HAP-1 (cell line): ENCODE data around the gene FANCD2.

Source experiments
- DNase-seq, 2 experiments: peaks; one replicate each; pipeline ENCODE4 v3.0.0-alpha.2; 2016 to 2020; ENCODE audit warnings: low spot score in 2 of 2
- H3K27me3 ChIP-seq: fragments of 250-450 bp; sonication (Bioruptor Pico); 2 replicates; pipeline ENCODE4 v1.5.1; 2020; ENCODE audit warnings: low read depth, mild to moderate bottlenecking, moderate library complexity
- H3K36me3 ChIP-seq: fragments of 250-450 bp; sonication (Bioruptor Pico); replicated peaks from 2 replicates; pipeline ENCODE4 v1.5.1; 2020; ENCODE audit warnings: mild to moderate bottlenecking
- H3K4me1 ChIP-seq: fragments of 250-450 bp; sonication (Bioruptor Pico); 2 replicates; pipeline ENCODE4 v1.5.1; 2020; ENCODE audit warnings: mild to moderate bottlenecking
- H3K4me3 ChIP-seq: fragments of 250-450 bp; sonication (Bioruptor Pico); 2 replicates; pipeline ENCODE4 v1.5.1; 2020; ENCODE audit warnings: mild to moderate bottlenecking, moderate library complexity
- H3K9me3 ChIP-seq: fragments of 250-450 bp; sonication (Bioruptor Pico); 2 replicates; pipeline ENCODE4 v1.5.1; 2020; ENCODE audit warnings: mild to moderate bottlenecking, moderate library complexity
- in situ Hi-C: fragments of 300-500 bp; cut with MboI; formaldehyde crosslinking; loops from 3 replicates; pipeline ENCODE4 v1.14.3; 2020; ENCODE audit warnings: low sequenced_read_pairs, inconsistent platforms, mixed read lengths

The FANCD2 gene

DNA sequence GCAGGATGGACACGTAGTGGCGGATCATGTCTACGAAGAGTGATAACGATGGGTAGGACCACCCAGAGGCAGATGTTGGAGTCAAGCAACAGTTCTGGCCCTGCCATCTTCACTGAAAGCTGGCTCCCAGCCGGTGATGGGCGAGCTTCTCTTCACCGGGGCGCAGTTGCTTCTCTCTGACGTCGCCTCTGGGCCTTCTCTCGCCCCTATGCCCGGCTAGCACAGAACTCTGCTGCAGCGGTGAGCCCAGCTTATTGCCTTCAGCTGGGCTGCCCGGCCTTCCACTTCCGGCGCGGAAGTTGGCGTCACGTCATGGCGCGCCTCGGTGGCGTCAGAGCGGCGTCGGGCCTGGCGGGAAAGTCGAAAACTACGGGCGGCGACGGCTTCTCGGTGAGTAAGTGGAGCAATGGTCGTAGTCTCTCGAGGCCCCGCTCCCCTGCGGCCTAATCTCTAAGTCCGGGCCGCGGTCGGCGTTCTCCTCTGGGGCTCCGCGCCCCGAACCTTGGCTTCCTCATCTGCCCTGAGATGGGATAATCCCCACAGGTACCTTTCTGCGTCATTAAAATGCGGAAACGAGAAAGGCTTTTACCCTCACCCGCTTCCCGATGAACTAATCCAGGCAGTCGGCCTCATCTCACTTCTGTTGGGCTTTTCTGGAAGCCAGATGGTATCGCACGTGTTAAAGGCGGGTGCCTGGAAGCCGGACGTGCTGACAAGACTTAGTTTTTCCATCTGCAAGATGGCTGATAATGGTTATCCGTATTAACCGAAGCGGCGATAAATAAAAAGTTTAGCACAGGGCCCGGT lies at the start of gene FANCD2:
TSS of gene FANCD2 (plus strand) at position 354 of the 807 bp plus-strand sequence. CDS start 2,221 bp downstream, outside the sequence.
- peak; percentile 68 to 90 for DNase-seq
- no peaks in the 10 kb centered on the region for H3K27me3 ChIP-seq
- peak within 1 kb of the TSS; percentile 72 for H3K4me3 ChIP-seq
- in situ Hi-C loops, result no loop called here
- peaks cover 14% of the 10 kb centered on the region for H3K4me1 ChIP-seq
- peaks cover 39% of the 10 kb centered on the region for H3K36me3 ChIP-seq
- H3K9me3 ChIP-seq, result no peaks in the 10 kb centered on the region

DNA sequence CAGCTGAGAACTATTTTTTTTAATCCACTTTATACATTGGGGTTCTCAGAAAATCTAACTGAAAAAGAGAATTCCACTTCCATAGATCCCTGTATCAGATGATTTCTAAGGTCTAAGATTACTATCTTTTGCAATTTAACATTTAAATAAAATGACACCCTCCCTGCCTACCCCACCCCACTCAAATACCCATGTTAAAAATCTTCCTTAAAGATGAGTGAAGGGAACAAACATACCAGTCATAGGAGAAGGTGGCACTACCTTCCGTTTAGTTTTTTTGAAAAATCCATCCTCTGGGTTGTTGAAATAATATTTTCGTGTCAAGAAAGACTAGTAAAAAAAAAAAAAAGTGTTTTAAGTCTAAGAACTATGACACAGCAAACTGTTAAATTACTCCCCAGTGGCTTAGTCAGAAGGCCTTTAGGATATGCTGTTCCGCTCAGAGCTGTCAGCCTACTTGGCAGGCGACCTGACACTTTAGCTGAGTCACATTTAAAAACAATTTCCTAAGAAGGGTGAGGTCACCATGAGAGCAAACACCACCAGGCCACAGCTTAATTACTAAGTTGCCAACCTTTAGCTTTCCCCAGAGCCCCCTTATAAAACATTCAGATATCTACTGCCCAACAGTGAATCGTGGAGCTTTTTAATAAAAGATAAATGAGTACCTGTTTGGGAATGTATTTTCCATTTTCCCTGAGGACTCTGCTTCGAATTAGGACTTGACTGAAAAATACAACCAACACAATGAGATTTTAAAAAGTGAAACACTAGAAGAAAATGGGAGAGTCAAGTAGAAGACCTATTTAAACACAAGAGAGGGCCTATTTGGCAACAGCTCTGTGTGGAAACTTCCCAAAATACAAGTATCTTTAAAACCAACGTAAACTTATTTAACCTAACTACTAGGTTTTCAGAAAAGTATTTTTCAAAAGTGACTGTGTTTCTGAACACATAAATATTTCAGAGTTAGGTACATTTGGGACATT lies 49.2 kb upstream of the FANCD2 start:
- no peak for DNase-seq
- Histone ChIP-seq H3K36me3 (peaks cover 25% of the 10 kb centered on the region), H3K9me3 (no peaks in the 10 kb centered on the region), H3K27me3 (no peaks in the 10 kb centered on the region), H3K4me1 (no peaks in the 10 kb centered on the region), H3K4me3 (no peak overlapping the region)
- in situ Hi-C loops, result no loop called here

DNA sequence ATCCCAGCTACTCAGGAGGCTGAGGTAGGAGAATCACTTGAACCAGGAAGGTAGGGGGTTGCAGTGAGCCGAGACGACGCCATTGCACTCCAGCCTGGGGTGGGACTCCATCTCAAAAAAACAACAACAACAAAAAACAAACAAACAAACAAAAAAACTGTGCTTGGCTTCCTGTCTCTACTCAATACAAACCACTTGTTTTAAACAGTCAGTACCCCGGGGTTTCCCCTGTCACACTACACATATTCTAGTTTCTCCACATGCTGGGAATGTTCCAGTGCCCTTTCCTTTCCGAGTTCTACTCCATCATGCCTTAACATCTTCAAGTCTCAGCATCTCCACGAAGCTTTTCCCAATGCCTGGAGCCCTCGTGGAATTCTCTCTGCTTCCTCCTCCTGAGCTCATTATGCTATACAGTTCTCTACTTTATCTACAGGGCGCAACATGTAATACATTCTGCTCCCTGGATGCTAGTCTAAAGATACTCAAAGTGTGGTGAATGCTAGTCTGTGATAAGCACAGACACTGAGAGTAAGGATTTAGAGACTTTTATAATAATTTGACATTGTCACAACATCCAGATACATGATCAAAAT lies 47.4 kb upstream of the FANCD2 start:
- H3K27me3 ChIP-seq, result no peaks in the 10 kb centered on the region
- H3K9me3 ChIP-seq, result no peaks in the 10 kb centered on the region
- in situ Hi-C loops, result no loop called here
- no peak for DNase-seq
- peaks cover 17% of the 10 kb centered on the region for H3K36me3 ChIP-seq
- H3K4me1 ChIP-seq, result no peaks in the 10 kb centered on the region
- H3K4me3 ChIP-seq, result no peak overlapping the region

DNA sequence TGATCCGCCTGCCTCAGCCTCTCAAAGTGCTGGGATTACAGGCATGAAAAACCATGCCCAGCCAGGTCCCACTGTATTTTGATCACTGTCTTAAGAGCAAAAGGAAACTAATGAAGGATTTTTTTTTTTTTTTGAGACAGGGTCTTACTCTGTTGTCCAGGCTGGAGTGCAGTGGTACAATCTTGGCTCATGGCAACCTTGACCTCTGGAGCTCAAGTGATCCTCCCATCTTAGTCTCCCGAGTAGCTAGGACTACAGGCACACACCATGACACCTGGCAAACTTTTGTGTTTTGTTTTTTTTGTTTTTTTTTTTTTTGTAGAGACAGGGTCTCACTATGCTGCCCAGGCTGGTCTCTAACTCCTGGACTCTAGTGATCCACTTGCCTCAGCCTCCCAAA lies 46.0 kb upstream of the FANCD2 start:
- Histone ChIP-seq H3K36me3 (peaks cover 12% of the 10 kb centered on the region), H3K9me3 (no peaks in the 10 kb centered on the region), H3K4me1 (no peaks in the 10 kb centered on the region), H3K4me3 (no peak overlapping the region), H3K27me3 (no peaks in the 10 kb centered on the region)
- no peak for DNase-seq
- in situ Hi-C loops, result no loop called here

DNA sequence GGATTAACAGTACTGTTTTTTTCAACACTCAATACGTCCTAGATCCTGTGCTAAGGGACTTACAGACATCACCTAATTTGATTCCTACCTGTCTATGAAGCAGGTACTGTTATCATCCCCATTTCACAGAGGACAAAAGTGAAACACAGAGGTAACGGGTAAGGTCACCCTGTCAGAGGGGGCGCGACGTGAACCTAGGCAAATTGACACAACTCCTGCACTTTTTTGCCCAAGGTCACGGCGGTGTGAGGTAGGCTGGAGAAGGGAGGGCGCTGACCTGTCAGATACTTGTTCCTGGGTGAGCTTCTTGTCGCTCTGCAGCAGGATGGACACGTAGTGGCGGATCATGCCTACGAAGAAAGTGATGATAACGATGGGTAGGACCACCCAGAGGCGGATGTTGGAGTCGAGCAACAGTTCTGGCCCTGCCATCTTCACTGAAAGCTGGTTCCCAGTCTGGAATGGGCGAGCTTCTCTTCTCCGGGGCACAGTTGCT lies 40.0 kb upstream of the FANCD2 start:
- H3K9me3 ChIP-seq, result no peaks in the 10 kb centered on the region
- in situ Hi-C loops, result no loop called here
- DNase-seq, result no peak
- peaks cover 11% of the 10 kb centered on the region for H3K36me3 ChIP-seq
- 0 out of 2 replicates have a peak, but pooled peaks cover 3% of the 10 kb centered on the region for H3K4me1 ChIP-seq
- peak overlapping the region; percentile 97 for H3K4me3 ChIP-seq
- no peaks in the 10 kb centered on the region for H3K27me3 ChIP-seq

DNA sequence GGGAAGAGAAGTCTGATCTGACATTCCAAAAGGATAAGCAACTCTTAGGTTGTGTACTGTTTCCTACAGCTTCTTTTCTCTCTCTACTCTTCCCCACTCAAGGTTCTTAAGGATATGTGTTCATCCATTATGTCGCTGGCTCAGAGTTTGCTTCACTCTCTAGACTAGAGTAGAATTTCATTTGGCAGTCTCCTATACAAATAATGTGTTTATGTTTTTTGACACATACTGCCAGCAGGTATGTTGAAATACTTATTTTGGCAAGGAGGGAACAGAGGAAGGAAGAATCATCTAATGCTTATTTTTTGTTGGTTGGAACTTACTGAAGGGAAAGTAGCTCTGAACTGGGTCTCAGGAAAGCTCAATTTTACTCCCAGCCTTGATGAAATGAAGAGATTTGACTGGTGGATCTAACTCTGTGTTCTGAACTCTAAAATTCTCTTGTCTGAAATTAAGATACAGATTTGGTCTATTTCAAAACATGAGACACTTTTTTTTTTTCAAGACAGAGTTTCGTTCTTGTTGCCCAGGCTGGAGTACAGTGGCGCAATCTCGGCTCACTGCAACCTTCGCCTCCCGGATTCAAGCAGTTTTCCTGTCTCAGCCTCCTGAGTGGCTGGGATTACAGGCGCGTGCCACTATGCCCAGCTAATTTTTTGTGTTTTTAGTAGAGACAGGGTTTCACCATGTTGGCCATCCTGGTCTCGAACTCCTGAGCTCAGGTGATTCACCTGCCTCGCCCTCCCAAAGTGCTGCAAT lies 32.0 kb upstream of the FANCD2 start:
- no peak for DNase-seq
- peaks cover 35% of the 10 kb centered on the region for H3K36me3 ChIP-seq

DNA sequence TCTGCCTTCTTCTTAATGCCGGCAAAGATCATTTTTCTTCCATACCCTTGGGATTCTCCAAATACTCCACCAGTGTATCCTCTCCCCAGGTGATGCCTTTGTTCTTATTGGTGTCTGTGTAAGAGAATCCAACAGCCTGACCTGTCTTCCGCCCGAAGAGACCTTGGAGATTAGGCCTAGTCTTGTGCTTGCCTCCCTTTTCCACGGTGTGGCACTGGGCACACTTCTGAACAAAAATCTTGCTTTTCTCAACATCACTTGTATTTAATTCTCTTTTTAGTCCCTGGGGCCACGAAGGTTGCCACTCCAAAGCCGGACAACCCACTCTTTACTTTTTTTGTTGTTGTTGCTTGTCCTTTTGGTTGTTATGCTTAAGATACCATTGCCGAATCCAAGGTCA lies 25.6 kb upstream of the FANCD2 start:
- in situ Hi-C loops, result no loop called here
- Histone ChIP-seq H3K4me3 (no peak overlapping the region), H3K4me1 (no peaks in the 10 kb centered on the region), H3K27me3 (no peaks in the 10 kb centered on the region), H3K9me3 (no peaks in the 10 kb centered on the region), H3K36me3 (peaks cover 46% of the 10 kb centered on the region)
- no peak for DNase-seq

More for the DNA sequence above, 32.0 kb upstream of the FANCD2 start:
- no peaks in the 10 kb centered on the region for H3K9me3 ChIP-seq
- in situ Hi-C loops, result loop anchor here (10.0 kb wide), 1 partner anchor 1881 kb away; no protein-coding TSS in a partner anchor
- no peaks in the 10 kb centered on the region for H3K27me3 ChIP-seq
- H3K4me3 ChIP-seq, result no peak overlapping the region
- no peaks in the 10 kb centered on the region for H3K4me1 ChIP-seq

DNA sequence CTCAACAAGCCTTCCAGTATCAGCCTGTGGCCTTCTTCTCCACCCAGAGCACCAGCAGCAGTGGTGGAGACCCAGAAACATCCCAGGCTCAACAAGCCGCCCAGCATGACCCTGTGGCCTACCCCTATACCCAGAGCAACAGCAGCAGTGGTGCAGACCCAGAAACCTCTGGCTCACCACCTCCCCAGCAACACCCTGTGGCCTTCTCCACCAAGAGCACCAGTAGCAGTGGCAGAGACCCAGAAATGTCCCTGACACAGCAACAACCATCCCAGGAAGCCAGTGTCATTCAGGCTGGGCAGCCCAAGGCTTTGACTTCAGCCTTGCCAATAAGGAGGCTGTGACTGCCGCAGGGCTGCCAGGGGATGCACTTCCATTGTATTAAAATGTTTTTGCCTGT lies 23.3 kb upstream of the FANCD2 start:
- in situ Hi-C loops, result no loop called here

DNA sequence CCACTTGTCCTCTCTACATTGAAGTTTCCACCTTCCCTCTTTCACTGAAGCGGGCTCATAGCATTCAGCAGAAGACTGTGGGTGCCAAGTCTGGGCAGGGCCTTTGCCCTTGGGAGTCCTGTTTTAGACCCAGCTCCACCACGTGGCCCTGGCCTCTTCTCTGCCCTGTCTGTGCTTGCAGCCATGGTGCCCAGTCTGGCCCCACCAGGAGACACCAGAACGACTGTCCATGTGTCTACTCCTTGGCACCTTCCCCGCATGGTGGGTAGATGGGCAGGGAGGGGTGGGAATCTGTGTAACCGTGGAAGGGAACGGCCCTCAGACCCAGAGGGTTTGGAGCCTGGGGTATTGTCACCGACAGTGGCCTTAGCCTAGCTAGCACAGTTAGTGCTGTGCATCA lies 21.7 kb upstream of the FANCD2 start:
- no peak overlapping the region for H3K4me3 ChIP-seq
- H3K36me3 ChIP-seq, result peaks cover 32% of the 10 kb centered on the region
- DNase-seq, result no peak
- in situ Hi-C loops, result no loop called here
- no peaks in the 10 kb centered on the region; the same call in 1 of the 2 replicates for H3K4me1 ChIP-seq
- no peaks in the 10 kb centered on the region for H3K27me3 ChIP-seq
- no peaks in the 10 kb centered on the region for H3K9me3 ChIP-seq

More for the DNA sequence above, 23.3 kb upstream of the FANCD2 start:
- DNase-seq, result no peak
- H3K27me3 ChIP-seq, result no peaks in the 10 kb centered on the region
- H3K36me3 ChIP-seq, result peaks cover 41% of the 10 kb centered on the region
- H3K9me3 ChIP-seq, result no peaks in the 10 kb centered on the region
- H3K4me1 ChIP-seq, result no peaks in the 10 kb centered on the region
- H3K4me3 ChIP-seq, result no peak overlapping the region

DNA sequence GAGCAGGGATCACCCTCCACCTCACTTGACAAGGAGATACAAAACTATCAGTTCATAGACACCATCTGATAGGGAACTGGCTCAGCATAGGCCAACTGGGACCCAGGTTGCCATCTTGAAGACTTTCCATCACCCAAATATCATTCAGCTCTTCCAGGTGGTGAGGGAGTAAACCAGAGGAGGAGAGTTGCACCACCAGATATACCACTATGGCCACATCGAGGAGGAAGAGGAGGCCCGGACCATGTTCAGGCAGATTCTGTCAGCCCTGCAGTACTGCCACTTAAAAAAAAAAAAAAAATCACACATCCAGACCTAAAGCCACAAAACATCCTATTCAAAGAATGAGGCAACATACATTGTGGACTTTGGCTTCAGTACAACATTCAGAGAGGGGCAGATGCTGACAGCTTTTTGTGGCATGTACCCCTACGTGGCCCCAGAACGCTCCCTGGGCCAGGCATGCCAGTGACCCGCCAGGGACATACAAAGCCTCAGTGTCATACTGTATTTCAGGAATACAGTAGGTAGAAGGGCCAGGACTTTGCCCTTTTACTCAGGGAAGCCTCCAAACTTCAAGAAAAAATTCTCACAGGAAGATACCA lies 21.2 kb upstream of the FANCD2 start:
- Histone ChIP-seq H3K27me3 (no peaks in the 10 kb centered on the region), H3K9me3 (no peaks in the 10 kb centered on the region), H3K4me3 (no peak overlapping the region), H3K4me1 (no peaks in the 10 kb centered on the region; the same call in 1 of the 2 replicates), H3K36me3 (peaks cover 27% of the 10 kb centered on the region)
- no peak for DNase-seq
- in situ Hi-C loops, result no loop called here

DNA sequence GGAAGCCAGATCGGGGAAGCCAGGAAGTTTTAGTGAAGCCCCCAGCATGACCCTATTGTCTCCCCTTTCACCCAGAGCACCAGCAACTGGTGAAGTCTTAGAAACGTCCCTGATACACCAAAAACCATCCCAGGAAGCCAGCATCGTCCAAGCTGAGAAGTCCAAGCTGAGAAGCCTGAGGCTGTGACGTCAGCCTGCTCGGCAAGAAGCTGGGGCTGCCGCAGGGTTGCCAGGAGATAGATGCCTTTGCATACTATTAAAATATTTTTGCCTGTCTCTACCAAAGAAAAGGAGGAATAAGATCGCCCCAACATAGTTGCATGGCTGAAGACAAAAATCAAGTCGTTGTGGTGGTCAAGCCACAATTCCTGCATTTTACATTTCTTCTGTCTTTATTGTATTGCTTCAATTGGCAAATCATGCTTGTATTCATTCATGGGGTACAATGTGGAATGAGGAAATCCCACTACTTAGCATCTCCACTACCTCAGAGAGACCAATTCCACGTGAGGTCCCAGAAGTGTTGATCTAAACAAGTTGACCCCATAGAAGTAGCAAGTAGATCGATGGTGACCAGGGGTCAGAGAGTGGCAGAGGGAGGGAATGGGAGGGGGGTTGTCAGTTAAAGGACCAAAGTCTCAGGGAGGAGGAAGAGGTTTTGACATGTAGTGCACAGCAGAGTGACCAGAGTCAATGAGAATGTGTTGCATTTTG lies 20.0 kb upstream of the FANCD2 start:
- DNase-seq, result no peak
- in situ Hi-C loops, result no loop called here
- H3K9me3 ChIP-seq, result no peaks in the 10 kb centered on the region
- no peak overlapping the region for H3K4me3 ChIP-seq
- peaks cover 5% of the 10 kb centered on the region for H3K4me1 ChIP-seq
- peaks cover 21% of the 10 kb centered on the region for H3K36me3 ChIP-seq
- H3K27me3 ChIP-seq, result no peaks in the 10 kb centered on the region

DNA sequence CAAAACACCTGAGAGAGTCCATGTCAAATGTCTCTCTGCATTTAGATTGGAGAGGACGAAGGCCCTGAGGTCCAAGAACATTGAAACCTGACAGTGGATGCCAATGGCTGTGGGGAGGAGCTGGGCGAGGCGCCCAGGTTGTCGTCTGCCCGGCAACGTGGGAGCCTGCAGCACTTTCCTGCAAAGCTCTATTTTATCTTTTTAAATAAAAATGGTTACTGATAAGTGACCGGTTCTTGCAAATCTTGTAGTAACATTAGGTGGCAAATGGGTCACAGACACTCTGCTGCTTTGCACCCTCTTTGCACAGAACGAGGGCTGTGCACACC lies 19.5 kb upstream of the FANCD2 start:
- H3K27me3 ChIP-seq, result no peaks in the 10 kb centered on the region
- in situ Hi-C loops, result no loop called here
- H3K36me3 ChIP-seq, result peaks cover 18% of the 10 kb centered on the region
- no peaks in the 10 kb centered on the region for H3K9me3 ChIP-seq
- no peak overlapping the region for H3K4me3 ChIP-seq
- no peak for DNase-seq
- peaks cover 8% of the 10 kb centered on the region for H3K4me1 ChIP-seq
